OCI-LY7 (cell line): ENCODE data around the gene HNRNPA1L2. TPM values are rescaled to one million over a fixed set of nuclear protein-coding genes. Genes with fewer than 3 reads are reported as not detected.

ENCODE experiments used
- BruUV-seq: library from RNA; stranded (reverse); fragments of 400-500 nt; replicated peaks from 2 replicates; lab custom pipeline; 2021; lab: Mats Ljungman, UMichigan
- CTCF ChIA-PET: fragments of 300-600 bp; sonication (Branson Sonifier 250); formaldehyde crosslinking; loops from one replicate; lab custom pipeline; 2022; ENCODE audit warnings: antibody characterized with exemption; ENCODE audit not compliant: unreplicated experiment; lab: Charles Lee
- POLR2A ChIA-PET: fragments of 300-600 bp; sonication (Branson Sonifier 250); formaldehyde crosslinking; loops from one replicate; lab custom pipeline; 2022; ENCODE audit warnings: antibody characterized with exemption; lab: Charles Lee
- DNase-seq: peaks from one replicate; pipeline ENCODE4 v3.0.0-alpha.2; 2015; ENCODE audit warnings: low spot score
- H2AFZ ChIP-seq: fragments of 200-600 bp; sonication (generic), shearing (Covaris generic); 2 replicates; pipeline ENCODE4 v1.6.1; 2014; ENCODE audit warnings: mild to moderate bottlenecking, antibody characterized with exemption, low read length, moderate library complexity
- H3K27ac ChIP-seq: fragments of 200-600 bp; sonication (generic); 2 replicates; pipeline ENCODE4 v1.5.1; 2014; ENCODE audit warnings: mixed run types, low read depth, mild to moderate bottlenecking, moderate library complexity, low read length, inconsistent platforms; ENCODE audit not compliant: poor library complexity, severe bottlenecking
- H3K36me3 ChIP-seq: fragments of 200-600 bp; sonication (generic); 2 replicates; pipeline ENCODE4 v1.6.1; 2014; ENCODE audit warnings: mild to moderate bottlenecking, antibody characterized with exemption, low read length, moderate library complexity, mixed read lengths; ENCODE audit not compliant: insufficient read depth
- H3K4me1 ChIP-seq: fragments of 200-600 bp; sonication (generic); 2 replicates; pipeline ENCODE4 v1.5.1; 2014; ENCODE audit warnings: mild to moderate bottlenecking, low read length; ENCODE audit not compliant: insufficient read depth, poor library complexity, severe bottlenecking
- H3K4me2 ChIP-seq: fragments of 200-600 bp; sonication (generic); 2 replicates; pipeline ENCODE4 v1.6.1; 2014; ENCODE audit warnings: mild to moderate bottlenecking, low read length
- H3K4me3 ChIP-seq: fragments of 200-600 bp; sonication (generic); 2 replicates; pipeline ENCODE4 v1.5.1; 2014; ENCODE audit warnings: mild to moderate bottlenecking, low read depth, low read length; ENCODE audit not compliant: poor library complexity, severe bottlenecking
- H3K79me2 ChIP-seq: fragments of 200-600 bp; sonication (generic); 2 replicates; pipeline ENCODE4 v1.6.1; 2016; ENCODE audit warnings: low read depth, mild to moderate bottlenecking, low read length, moderate library complexity, mixed read lengths; ENCODE audit not compliant: insufficient read depth
- H3K9me2 ChIP-seq: fragments of 200-600 bp; sonication (generic); 2 replicates; pipeline ENCODE4 v1.6.1; 2016; ENCODE audit warnings: mild to moderate bottlenecking, low read length, mixed read lengths; ENCODE audit not compliant: insufficient read depth
- H3K9me3 ChIP-seq: fragments of 200-600 bp; sonication (generic); 2 replicates; pipeline ENCODE4 v1.6.1; 2014; ENCODE audit warnings: mild to moderate bottlenecking, mixed run types, low read length, mixed read lengths
- H4K20me1 ChIP-seq: fragments of 200-600 bp; sonication (generic); 2 replicates; pipeline ENCODE4 v1.6.1; 2014; ENCODE audit warnings: mild to moderate bottlenecking, antibody characterized with exemption, low read length, moderate library complexity, mixed read lengths; ENCODE audit not compliant: insufficient read depth
- EZH2phosphoT487 ChIP-seq: fragments of 200-600 bp; sonication (generic); IDR thresholded peaks from 2 replicates; pipeline ENCODE4 v1.6.1; 2018; ENCODE audit warnings: low read depth, borderline replicate concordance, mild to moderate bottlenecking, mixed run types, antibody characterized with exemption, low read length, moderate library complexity, mixed read lengths
- intact Hi-C: fragments of 100-400 bp; cut with micrococcal nuclease; formaldehyde crosslinking; loops from one replicate; pipeline ENCODE4 v1.10.0; 2022; ENCODE audit not compliant: unreplicated experiment
- total RNA-seq, 2 experiments: library from RNA; depleted of rRNA in 1 of 2; stranded (reverse); fragments of >200 nt in 1 of 2; shearing (Covaris generic) in 1 of 2; gene quantifications; 2 replicates each; pipeline ENCODE4 v1.2.3, GENCODE V29; 2014 to 2022
- TF ChIP-seq, protein P1 (sequence below): fragments of 200-600 bp; sonication (generic); conservative IDR thresholded peaks from 2 replicates; pipeline ENCODE4 v1.5.1; 2014; ENCODE audit warnings: mild to moderate bottlenecking, antibody characterized with exemption, low read length, moderate library complexity, mixed read lengths

HNRNPA1L2 gene
- total RNA-seq, 2 experiments from 2014 or later: 4.7 to 13.1 TPM

DNA sequence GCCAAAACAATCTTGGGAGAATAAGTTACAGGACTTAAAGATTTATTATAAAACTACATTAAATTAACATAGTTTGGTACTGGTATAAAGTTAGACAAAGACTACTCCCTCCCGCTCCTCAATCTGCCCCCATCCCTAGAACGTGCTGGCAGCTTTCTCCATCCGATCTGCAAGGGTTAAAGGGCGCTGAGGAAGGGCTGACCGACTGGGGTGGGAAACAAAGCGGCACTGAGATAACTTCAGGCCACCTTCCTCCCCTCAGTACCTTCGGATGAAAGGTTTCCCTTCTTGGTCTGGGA is 9.6 kb downstream of the HNRNPA1L2 start:
- peaks cover 8% of the 10 kb centered on the region; the same call in 1 of the 2 replicates for H4K20me1 ChIP-seq
- H3K4me3 ChIP-seq: peak overlapping the region; percentile 96
- peaks cover 34% of the 10 kb centered on the region for H3K4me1 ChIP-seq
- ChIA-PET CTCF (no interaction called here), POLR2A (interaction anchor here (0.7 to 3.0 kb wide), 6 partner anchors 13 to 35 kb away, joined by 3 to 46 read pairs (median 7); no protein-coding TSS in a partner anchor)
- peak overlapping the region; percentile 78; the same call in 1 of the 2 replicates for H2AFZ ChIP-seq
- no TSS peak for BruUV-seq
- H3K36me3 ChIP-seq: peaks cover 47% of the 10 kb centered on the region
- intact Hi-C loops: loop anchor here (1.0 to 5.0 kb wide), 3 partner anchors 35 to 640 kb away; partner anchors contain the start of genes ALG11, ATP7B and CKAP2
- H3K9me3 ChIP-seq: no peaks in the 10 kb centered on the region
- H3K79me2 ChIP-seq: peaks cover 67% of the 10 kb centered on the region
- TF ChIP-seq EZH2phosphoT487: no peak
- TF ChIP-seq, protein P1, sequence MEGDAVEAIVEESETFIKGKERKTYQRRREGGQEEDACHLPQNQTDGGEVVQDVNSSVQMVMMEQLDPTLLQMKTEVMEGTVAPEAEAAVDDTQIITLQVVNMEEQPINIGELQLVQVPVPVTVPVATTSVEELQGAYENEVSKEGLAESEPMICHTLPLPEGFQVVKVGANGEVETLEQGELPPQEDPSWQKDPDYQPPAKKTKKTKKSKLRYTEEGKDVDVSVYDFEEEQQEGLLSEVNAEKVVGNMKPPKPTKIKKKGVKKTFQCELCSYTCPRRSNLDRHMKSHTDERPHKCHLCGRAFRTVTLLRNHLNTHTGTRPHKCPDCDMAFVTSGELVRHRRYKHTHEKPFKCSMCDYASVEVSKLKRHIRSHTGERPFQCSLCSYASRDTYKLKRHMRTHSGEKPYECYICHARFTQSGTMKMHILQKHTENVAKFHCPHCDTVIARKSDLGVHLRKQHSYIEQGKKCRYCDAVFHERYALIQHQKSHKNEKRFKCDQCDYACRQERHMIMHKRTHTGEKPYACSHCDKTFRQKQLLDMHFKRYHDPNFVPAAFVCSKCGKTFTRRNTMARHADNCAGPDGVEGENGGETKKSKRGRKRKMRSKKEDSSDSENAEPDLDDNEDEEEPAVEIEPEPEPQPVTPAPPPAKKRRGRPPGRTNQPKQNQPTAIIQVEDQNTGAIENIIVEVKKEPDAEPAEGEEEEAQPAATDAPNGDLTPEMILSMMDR: no peak
- DNase-seq: no peak
- H3K27ac ChIP-seq: peak overlapping the region; percentile 87
- no peaks in the 10 kb centered on the region for H3K9me2 ChIP-seq
- H3K4me2 ChIP-seq: peak overlapping the region; percentile 78

DNA sequence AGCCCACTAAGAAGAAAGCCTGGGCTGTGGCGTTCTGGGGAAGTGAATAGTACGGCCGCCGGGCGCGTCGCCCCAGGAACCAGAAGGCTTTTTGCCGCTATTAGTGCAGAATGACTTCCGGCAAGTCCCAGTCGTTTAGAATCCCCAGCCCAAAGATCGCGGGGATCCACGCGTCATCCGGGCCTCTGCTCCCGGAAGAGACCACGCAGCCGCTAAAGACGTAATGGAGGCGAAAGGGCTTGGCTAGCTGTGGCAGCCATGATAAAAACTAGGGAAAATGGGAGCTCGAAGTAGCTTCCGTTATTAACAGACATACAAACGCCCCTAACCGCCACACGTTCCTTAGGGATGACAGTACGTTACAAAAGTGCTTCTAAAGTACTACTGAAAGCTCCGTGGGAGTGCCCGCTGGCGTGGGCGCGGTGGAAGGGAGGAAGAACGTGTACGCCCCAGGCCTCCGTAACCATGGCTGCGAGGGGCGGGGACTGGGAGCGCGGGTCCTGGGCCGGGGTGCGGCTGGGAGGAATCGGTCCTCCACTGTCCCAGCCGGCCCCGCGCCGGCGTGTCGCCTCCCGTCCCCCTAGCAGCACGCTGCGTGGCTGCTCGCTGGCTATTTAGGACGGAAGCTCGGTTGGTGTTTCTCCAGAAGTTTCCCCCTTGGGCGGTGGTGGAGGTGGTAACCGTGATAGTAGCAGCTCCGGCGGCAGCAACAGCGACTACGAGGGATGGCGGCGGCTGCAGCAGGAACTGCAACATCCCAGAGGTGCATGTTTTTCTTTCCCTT is 10.2 kb downstream of the HNRNPA1L2 start, which contains the start of gene SUGT1:
SUGT1 (plus strand) TSS at position 641 of the 784 bp plus-strand sequence; CDS start at position 726, 85 bp downstream.
- H3K4me1 ChIP-seq: peaks cover 34% of the 10 kb centered on the region
- TF ChIP-seq, protein P1: peak; percentile 76
- no peak for TF ChIP-seq EZH2phosphoT487
- CTCF ChIA-PET: interaction anchor here (1.0 to 1.4 kb wide), 2 partner anchors 13 to 35 kb away, joined by 3 to 6 read pairs; no protein-coding TSS in a partner anchor
- H4K20me1 ChIP-seq: peaks cover 8% of the 10 kb centered on the region; the same call in 1 of the 2 replicates
- no peaks in the 10 kb centered on the region for H3K9me3 ChIP-seq
- POLR2A ChIA-PET: interaction anchor here (0.8 to 3.0 kb wide), 10 partner anchors 12 to 189 kb away, joined by 3 to 46 read pairs (median 4); no protein-coding TSS in a partner anchor
- H3K4me2 ChIP-seq: peak within 1 kb of the TSS; percentile 87
- H2AFZ ChIP-seq: peak within 1 kb of the TSS; percentile 78
- peak; percentile 97 for DNase-seq
- H3K4me3 ChIP-seq: peak within 1 kb of the TSS; percentile 96
- peak within 1 kb of the TSS; percentile 87 for H3K27ac ChIP-seq
- no TSS peak for BruUV-seq
- peaks cover 72% of the 10 kb centered on the region for H3K79me2 ChIP-seq
- H3K9me2 ChIP-seq: no peaks in the 10 kb centered on the region
- H3K36me3 ChIP-seq: peaks cover 53% of the 10 kb centered on the region
- intact Hi-C loops: loop anchor here (1.0 to 5.0 kb wide), 3 partner anchors 35 to 640 kb away; partner anchors contain the start of genes ALG11, ATP7B and CKAP2
